ENCODE measurements around the gene MPL.
"Not testable (repeated sequence)": the region's sequence is repeated elsewhere in the genome, so short reads cannot be mapped to it uniquely, and the experiment has no call there.

The MPL gene

DNA sequence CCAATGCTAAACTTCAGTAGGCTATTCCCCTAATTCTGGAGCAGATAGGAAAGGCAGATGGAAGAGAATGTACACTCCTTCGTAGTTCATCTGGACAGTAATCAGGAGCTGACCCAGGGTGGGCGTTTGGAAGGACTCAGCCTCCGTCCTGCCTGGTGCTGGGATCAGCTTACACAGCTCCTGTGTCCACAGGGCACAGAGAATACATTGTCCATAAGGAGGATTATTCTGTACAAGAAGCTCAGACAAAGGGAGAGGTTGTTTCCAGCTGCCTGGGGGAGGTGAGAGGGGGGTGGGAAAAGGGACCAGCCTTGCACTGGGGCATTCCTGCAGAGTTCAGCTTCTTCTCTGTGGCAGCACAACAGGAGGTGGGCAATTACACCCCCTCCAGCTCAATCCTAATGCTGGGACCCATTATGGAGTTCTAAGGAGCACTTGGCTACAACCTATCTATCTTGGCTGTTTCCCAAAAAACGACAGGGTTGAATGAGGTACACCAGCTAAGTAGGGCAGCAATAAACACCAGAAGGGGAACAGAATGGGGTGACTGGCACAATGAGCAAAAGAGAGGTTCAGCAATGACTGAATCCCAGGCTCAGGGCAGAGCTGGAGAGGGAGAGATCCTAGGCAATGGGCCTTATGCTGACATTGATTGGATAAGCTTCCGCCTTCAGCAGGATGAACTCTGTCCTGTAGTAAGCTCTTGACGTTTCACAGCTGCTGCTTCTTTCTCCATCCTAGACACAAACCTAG lies 44.6 kb downstream of the MPL start:
- no peak for DNase-seq

DNA sequence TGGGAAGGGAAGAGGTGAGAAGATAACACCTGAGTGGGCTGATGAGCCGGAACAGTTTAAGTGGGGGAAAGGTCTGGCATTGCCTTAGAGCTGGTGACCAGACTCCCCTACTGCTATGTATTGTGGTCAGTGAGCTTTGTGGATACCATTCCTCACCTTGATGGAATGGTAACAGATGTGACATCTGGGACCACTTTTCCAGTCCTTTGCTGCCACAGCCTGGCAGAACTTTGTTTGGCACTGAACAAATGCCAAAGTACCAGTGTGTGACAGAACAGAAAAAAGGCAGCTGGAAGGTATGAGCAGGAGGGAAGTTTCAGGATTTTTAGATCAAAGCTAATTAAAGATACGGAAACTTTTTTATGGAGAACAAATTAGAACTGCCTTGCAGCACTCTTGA lies 45.8 kb downstream of the MPL start:
- DNase-seq: no peak

DNA sequence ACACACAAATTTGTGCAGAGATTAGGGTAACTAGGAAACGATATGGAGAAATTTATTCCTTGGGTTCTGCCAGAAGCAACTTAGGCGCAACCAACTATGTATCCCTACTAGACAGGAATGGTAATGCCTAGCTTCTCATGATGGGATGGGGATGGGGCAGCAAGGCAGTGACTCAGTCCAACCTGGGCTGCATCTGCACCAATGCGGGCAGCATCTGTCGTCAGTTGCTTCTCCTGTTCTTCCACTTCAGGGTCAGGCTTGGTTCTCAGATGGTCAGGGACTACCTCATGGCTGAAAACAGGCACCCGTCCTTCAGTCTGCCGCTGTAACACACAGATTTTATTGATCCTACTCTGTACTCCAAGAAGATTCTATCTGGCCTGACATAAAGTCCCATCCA lies 49.1 kb downstream of the MPL start:
- no peak for DNase-seq

DNA sequence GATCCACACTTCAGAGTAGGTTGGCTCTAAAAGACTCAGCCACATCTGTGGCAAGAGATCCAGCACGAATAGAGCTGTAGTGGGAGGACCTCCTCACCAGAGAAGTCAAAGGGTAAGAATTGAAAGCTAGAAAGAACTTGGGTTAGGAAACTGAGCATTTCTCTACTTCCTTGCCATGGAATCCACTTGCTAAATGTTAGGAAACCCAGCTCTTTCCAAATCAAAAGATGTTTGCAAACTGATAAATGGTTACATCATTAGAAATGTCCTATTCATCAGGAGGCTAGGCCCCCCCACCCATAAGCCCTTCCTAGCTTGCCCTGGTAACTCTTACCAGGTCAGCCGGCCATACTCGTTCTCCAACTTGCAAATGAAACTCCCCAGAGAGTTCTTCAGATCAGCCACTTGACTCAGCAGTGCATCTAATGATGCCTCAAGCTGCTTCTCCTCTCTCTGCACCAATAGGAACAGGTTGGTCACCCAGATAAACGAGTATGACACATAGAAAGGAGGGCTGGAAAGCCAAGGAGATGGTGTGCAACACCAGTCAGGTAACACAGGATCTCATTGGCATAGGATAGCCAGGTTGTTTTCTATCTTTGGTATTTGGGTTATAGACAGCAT lies 50.5 kb downstream of the MPL start:
- no peak for DNase-seq

DNA sequence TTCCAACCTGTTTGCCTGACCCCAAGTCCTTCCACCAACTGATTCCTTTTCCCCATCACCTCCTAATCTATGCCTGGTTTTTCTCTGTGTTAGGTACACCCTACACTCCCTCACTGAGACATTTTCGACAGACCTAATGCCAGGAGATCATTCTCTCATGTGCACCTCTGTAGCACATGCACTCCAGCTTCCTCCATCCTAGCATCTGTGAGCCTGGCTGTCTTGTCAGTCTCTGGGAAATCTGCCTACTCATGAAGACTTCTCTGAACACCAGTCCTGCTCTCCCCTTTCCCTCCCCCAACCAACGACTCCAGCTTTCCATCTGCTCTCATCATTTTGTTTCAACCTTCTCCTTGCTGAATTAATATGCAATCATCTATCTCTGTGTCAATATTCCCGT lies 51.0 kb downstream of the MPL start:
- no peak for DNase-seq

DNA sequence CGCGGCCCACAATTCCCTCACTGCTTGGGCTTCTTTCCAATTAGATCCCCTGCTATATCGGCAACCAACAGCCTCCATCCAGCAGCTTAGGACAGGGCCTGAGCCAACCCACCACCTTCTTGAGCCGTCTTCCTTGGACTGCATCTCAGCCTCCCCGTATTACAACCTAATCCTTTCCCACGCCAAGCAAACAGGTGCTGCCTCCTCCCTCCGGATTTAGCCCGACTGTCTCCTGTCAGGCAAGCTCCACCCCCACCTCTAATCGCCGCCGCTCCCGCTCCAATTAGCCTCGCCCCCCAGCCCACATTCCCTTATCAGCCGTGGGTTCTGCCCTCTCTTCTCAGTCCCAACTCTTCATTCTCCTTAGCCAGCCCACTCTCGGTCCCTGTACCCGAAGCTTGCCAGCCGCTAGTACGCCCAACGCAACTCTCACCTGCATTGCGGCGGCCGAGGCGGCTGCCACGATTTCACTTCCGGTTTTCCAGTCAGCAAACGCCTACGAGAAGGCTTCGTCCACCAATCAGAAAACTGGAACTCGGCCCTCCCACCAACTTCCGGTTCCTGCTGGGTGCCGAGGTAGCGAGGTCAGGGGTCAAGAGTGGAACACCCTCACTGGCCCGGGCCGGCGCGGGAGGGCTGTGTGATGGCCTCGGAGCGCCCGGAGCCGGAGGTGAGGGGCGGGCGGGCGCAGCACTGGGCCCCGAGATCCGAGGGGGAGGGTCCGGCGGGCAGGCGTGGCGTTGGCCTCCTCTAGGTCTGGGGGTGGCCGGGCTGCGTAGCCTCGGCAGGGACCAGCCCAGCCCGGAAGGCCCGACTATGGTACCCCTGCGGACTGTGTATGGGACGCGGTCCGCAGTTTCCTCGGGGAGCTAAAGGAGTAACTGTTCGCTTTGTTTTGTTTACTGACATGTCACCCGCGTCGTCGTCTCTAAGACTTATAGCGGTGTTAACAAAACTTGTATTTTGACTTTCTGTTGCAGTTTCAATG lies 52.0 kb downstream of the MPL start, which contains the start of the genes MED8 and SZT2:
TSS of gene MED8 (minus strand) at position 475 of the 988 bp plus-strand sequence. CDS start at position 439, 36 bp downstream.
TSS of gene SZT2 (plus strand) at position 574 of the 988 bp plus-strand sequence. CDS start at position 644, 70 bp downstream.
- peak; percentile 96 for DNase-seq

DNA sequence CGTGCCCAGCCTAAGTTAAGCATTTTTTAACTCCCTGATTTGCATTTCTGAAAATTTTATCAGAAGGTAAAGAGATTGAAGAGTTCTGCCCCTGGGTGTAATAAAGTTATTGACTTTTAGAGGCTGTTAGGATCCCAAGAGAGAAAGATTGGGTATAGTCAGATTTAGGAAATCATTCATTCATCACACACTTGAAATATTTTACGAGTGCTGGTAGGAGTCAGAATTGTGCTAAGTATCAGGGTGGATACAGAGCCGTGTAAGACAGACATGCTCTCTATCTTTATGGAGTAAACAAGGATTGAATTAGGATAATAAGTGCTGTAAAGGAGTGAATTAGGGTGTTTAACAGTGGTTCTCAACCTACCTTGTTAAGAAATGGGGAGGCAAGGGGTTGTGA lies 55.1 kb downstream of the MPL start:
- no peak for DNase-seq

DNA sequence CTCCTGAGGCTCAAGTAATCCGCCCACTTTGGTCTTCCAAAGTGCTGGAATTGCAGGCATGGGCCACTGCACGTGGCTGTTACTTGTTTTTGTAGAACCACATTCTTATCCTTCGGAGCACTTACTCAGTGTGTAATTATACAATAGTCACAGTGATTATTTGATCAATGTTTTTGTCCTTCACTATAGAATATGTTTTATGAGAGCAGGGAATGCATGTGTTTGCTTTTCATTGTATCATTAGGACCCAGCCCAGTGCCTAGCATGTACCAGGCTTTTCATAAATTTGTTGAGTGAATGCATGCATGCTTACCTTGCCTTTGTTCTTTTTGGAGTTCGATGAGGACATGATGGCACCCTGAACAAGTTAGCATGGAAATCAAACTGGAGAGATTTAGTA lies 57.9 kb downstream of the MPL start:
- no peak for DNase-seq

DNA sequence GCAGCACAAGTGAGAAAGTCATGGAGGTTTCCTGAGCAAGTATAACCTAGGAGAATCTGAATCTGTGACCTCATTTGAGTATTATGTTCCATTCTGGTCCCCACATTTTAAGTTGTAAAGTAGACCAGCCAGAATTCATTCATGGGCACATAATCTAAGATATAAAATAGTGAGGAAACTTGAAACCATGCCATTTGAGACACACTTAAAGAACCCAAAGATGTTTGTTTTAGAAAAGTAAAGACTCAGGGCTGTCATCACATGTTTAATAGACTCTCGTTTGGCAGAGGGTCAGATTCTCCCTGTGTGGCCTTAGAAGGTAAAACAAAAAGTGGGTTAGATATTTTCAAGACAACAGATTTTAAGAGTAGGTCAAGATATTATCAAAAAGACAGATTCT lies 58.4 kb downstream of the MPL start:
- no peak for DNase-seq

DNA sequence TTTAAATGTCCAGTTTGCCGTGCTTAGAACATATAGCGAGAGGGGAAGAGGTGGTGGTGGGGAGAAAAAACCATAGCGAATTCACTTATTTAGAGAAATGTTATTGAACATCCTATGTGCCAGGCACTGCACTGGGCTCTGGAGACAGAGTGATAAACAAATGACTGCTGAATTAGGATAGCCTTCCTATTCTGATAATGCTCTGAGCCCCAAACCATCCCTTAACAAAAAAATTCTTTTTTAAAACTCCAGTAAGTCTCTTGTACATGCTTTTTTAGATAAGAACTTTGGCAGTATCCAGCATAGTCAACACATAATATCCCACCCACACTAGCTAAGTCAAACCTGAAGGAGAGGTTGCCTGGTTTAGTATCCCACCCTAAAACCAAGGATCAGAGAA lies 60.6 kb downstream of the MPL start:
- DNase-seq: no peak

DNA sequence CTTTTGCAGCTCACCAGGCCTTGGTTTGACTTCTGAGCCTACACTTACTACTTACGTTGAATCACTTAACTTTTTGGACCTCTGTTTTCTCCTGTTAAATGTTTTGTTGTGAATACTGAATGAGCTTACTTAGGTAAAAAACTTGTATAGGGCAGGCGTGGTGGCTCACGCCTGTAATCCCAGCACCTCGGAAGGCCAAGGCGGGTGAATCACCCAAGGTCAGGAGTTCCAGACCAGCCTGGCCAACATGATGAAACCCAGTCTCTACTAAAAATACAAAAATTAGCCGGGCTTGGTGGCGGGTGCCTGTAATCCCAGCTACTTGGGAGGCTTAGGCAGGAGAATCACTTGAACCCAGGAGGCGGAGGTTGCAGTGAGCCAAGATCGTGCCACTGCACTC lies 62.8 kb downstream of the MPL start:
- not testable (repeated sequence) for DNase-seq

DNA sequence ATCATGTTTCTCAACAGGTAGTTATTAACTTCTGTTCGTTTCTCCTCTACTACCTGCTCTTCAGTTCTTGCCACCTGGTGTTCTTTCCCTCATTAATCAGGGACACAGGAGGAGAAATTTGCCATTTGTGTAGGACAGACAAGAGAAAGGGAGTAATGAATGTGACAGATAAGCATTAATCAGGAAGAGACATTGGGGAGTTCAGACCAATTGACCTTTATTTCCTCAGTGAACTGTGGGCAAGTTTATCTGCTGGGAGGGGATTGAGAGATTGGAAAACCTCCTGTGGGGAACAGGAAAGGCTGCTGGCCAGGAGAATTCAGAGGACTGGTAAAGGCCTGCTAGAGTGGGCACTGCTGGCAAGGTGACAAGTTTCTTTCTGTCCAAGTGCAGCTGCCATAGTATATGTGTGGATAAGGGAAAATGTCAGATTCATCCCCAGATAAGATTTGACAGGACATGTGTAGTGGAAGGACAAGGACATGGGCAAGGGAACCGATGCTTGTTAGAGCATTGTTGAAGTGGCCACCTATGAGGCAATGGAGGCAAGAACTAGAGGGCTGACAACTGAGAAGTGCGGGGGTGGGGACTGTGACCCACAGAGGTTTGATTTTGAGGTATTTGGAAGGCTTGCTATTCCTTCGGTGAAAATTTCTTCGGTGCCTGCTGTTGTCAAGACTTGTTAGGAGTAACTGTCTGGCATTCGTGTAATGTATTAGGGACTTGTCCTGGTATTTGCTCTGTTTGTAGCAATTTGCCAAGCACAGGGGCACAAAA lies 64.7 kb downstream of the MPL start:
- no peak for DNase-seq

Measured in EL (cell line).